Measurements from ENCODE around the gene IL15. TPM values are rescaled to one million over a fixed set of nuclear protein-coding genes. Genes with fewer than 3 reads are reported as not detected.

The IL15 gene
- total and polyA plus RNA-seq, 2 of the 4 experiments (the other 2 are of a cell fraction) = 5.0 to 5.2 TPM

- ATAC-seq (ENCODE audit: low read depth) (no peak), DNase-seq (no peak)
- no peak overlapping the region for H4K8ac ChIP-seq (ENCODE audit: low read depth in 2 of 2, low read length in 2 of 2)
- peaks cover 7 to 12% of the 10 kb centered on the region in 2 experiments; a peak in 3 of 4 replicates for H3K79me1 ChIP-seq (ENCODE audit: low read depth in 1 of 2, low read length in 2 of 2)
- no peaks in the 10 kb centered on the region for H3K9me3 ChIP-seq (ENCODE audit: control insufficient read depth, insufficient read depth, low read length)
- H3K36me3 ChIP-seq (ENCODE audit: control insufficient read depth, insufficient read depth, low read length) = no peaks in the 10 kb centered on the region
- dilution Hi-C loops (cut with HindIII; ENCODE audit: low sequenced_read_pairs, unreplicated experiment) (no loop called here), in situ Hi-C loops (cut with MboI; ENCODE audit: low sequenced_read_pairs) (no loop called here), intact Hi-C loops (cut with micrococcal nuclease) (no loop called here)
- no peak overlapping the region for H2BK120ac ChIP-seq (ENCODE audit: low read depth, low read length)
- no peak overlapping the region for H3K56ac ChIP-seq (ENCODE audit: extremely low read depth, insufficient read depth, low read length)
- H3K27me3 ChIP-seq (ENCODE audit: control insufficient read depth, insufficient read depth, low read length) = no peaks in the 10 kb centered on the region
- ChIA-PET POLR2A (ENCODE audit: unreplicated experiment) (no interaction called here), CTCF (no interaction called here)
- H3K4me1 ChIP-seq (ENCODE audit: control insufficient read depth, insufficient read depth, low read length) = peaks cover 6% of the 10 kb centered on the region
- BruUV-seq (replicated peaks) = no TSS peak
- no peak overlapping the region for H3K14ac ChIP-seq (replicated peaks; ENCODE audit: low read depth, low read length)
- peaks cover 3% of the 10 kb centered on the region for H3K9me1 ChIP-seq (ENCODE audit: insufficient read depth, low read length)
- no peak overlapping the region for H4K5ac ChIP-seq (ENCODE audit: low read depth, low read length)
- H3K27ac ChIP-seq (ENCODE audit: insufficient read depth, low read length) = no peak overlapping the region
- H4K20me1 ChIP-seq (ENCODE audit: insufficient read depth, low read length) = 0 out of 2 replicates have a peak, but pooled peaks cover 3% of the 10 kb centered on the region
- H3K23ac ChIP-seq (ENCODE audit: low read depth, low read length) = no peak overlapping the region
- H3K18ac ChIP-seq (ENCODE audit: low read depth, low read length) = no peak overlapping the region
- no peak overlapping the region for H2AFZ ChIP-seq (replicated peaks; ENCODE audit: low read length, poor library complexity)
- H3K4ac ChIP-seq (ENCODE audit: low read depth, low read length) = no peak overlapping the region
- H3K9ac ChIP-seq (ENCODE audit: low read depth, low read length) = no peak overlapping the region
- H2AK9ac ChIP-seq (replicated peaks; ENCODE audit: low read depth, low read length, poor library complexity) = no peak overlapping the region
- no peak overlapping the region for H2AK5ac ChIP-seq (ENCODE audit: low read depth, low read length)
- no peak overlapping the region for H2BK5ac ChIP-seq (ENCODE audit: low read depth, low read length, poor library complexity, severe bottlenecking)
- no peak for TF ChIP-seq RCOR1 (IDR thresholded peaks at IDR 0.05; ENCODE audit: insufficient replicate concordance, low read length)
- no peak for TF ChIP-seq ELK1 (IDR thresholded peaks at IDR 0.05; ENCODE audit: borderline replicate concordance, low read depth, low read length)
- TF ChIP-seq MAZ (IDR thresholded peaks at IDR 0.05; ENCODE audit: borderline replicate concordance, low read depth, low read length) = no peak
- TF ChIP-seq POLR2A (IDR thresholded peaks at IDR 0.05; ENCODE audit: low read depth, low read length) = no peak
- TF ChIP-seq CEBPB (IDR thresholded peaks at IDR 0.05; ENCODE audit: low read depth, low read length) = no peak
- TF ChIP-seq RFX5 (IDR thresholded peaks at IDR 0.05; ENCODE audit: low read depth, low read length) = no peak
- TF ChIP-seq BHLHE40 (IDR thresholded peaks at IDR 0.05; ENCODE audit: low read depth, low read length) = no peak
- TF ChIP-seq MAFK (IDR thresholded peaks at IDR 0.05; ENCODE audit: low read depth, low read length) = no peak
- no peak for TF ChIP-seq CHD1 (IDR thresholded peaks at IDR 0.05; ENCODE audit: low read depth, low read length)
- no peak for TF ChIP-seq MXI1 (IDR thresholded peaks at IDR 0.05; ENCODE audit: borderline replicate concordance, low read depth, low read length)
- TF ChIP-seq NFE2L2 (IDR thresholded peaks at IDR 0.05; ENCODE audit: low read depth, low read length) = no peak
- no peak for TF ChIP-seq SMC3 (IDR thresholded peaks at IDR 0.05; ENCODE audit: low read depth, low read length)
- no peak for TF ChIP-seq FOS (IDR thresholded peaks at IDR 0.05; ENCODE audit: low read depth, low read length)
- TF ChIP-seq RAD21 (IDR thresholded peaks at IDR 0.05; ENCODE audit: low read length) = no peak
- no peak for TF ChIP-seq USF2 (IDR thresholded peaks at IDR 0.05; ENCODE audit: low read depth, low read length)
- TF ChIP-seq CTCF (conservative IDR thresholded peaks at IDR 0.05; ENCODE audit: low read depth, low read length) = no peak
- no peak overlapping the region for H3K4me3 ChIP-seq (ENCODE audit: insufficient read depth, low read depth, low read length)
- no peak overlapping the region for H3K4me2 ChIP-seq (ENCODE audit: low read depth, low read length)
- no CpG with 5 or more reads among the region's 3 CpGs for WGBS, 2 experiments (ENCODE audit: extremely low coverage in 2 of 2, insufficient read length in 1 of 2)
- no peak overlapping the region for H2BK15ac ChIP-seq (ENCODE audit: low read depth, low read length)
- H4K91ac ChIP-seq (ENCODE audit: insufficient read depth, low read depth, low read length) = no peak overlapping the region
- H2BK20ac ChIP-seq (ENCODE audit: low read depth, low read length) = no peak overlapping the region
Observed at GRCh38 chr4:141656031-141656430, 19.6 kb downstream of the IL15 start.

All from IMR-90 (cell line).